SK-N-MC (cell line): Measurements from ENCODE around the gene ATG13.

Experiments
- EZH2 ChIP-seq: fragments of 200-600 bp; sonication (generic); IDR thresholded peaks from one replicate; pipeline ENCODE4 v1.6.1; 2017; ENCODE audit warnings: antibody characterized with exemption
- FOXP2 ChIP-seq: optimal IDR thresholded peaks from 2 replicates; pipeline ENCODE3; 2011; ENCODE audit warnings: mild to moderate bottlenecking, moderate library complexity; ENCODE audit not compliant: insufficient read depth; ENCODE audit errors: extremely low read length, control extremely low read depth
- POLR2AphosphoS5 ChIP-seq: IDR thresholded peaks from 2 replicates; pipeline ENCODE4 v1.6.1; 2012; ENCODE audit warnings: mild to moderate bottlenecking, low read depth, low read length, borderline replicate concordance

- TF ChIP-seq POLR2AphosphoS5: no peak
- no peak for TF ChIP-seq EZH2
- TF ChIP-seq FOXP2: no peak
Observed at GRCh38 chr11:46681814-46682213, 64.5 kb downstream of the ATG13 start.
